Epidermal melanocyte (primary cell): ENCODE data around the gene PPM1K.
"Not testable (repeated sequence)": the region's sequence is repeated elsewhere in the genome, so short reads cannot be mapped to it uniquely, and the experiment has no call there.

ENCODE experiments used
- DNase-seq: peaks from one replicate; pipeline ENCODE4 v3.0.0; 2011; ENCODE audit warnings: low spot score; ENCODE audit not compliant: insufficient read length

Gene PPM1K

DNA sequence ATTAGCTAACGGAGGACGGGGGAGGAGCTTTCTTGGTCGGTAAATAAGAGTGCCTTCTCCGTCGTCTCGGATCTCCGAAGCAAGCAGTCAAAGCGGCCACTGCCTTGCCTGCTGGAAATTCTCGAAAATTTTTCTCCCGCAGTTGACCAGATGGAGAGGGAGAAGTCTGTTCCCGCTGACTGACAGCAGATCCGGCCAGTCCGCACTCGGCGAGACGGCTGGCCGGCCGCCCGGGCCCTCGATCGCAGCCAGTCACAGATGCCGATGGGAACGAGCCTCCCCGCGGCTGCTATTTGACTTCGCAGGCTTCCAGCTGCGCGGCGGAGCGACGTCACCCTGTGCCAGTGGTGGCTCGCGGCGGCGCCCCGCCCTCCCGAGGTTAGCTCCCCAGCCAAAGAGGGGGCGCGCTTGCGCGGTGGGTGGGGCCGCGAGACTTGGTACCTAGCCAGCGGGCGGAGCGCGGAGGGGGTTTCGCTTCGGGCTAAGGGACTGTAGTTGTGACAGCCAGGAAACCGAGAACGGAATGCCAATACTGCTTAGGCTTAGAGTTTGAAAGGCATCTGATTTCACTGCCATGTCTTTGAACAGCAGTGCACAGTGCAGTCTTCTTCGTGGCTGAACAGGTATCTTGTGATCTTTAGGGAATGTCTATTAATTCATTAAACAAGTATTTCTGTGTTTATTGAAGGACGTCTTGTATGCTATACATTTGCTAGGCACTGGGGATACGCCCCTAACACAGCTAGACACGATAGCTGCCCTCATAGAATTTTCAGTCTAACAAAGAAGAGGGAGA is at the start of gene PPM1K:
PPM1K (minus strand) TSS at position 123 of the 796 bp plus-strand sequence. CDS start 5,978 bp downstream, outside the sequence.
- DNase-seq = peak; percentile 75

DNA sequence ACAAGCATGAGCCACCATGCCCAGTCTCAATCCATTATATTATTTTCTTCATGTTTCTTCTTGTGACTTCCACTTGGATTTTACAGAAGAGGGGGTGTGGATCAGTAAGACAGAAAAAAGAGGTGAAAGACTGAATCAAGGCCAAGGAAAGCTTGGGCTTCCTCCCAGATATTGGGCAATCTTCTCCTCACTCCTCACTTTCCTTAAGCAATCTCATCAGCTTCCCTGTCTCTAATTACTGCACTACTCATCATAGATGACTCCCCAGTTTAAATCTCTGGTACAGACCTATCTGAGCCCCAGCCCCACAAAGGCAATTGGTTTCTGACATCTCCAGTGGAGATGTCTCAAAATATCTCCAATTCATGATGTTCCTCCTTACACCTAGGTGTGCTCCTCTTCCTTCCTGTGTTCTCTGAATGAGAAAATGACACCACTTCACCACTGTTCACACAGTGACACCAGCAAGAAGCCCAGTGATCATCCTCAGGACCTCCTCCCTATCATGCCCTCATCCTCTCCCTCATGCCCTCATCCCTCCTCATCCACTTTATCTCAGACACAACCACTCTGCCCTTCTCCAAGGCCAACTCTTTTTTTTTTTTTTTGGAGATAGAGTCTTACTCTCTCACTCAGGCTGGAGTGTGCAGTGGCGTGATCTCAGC is 49.5 kb upstream of the PPM1K start:
- no peak for DNase-seq

DNA sequence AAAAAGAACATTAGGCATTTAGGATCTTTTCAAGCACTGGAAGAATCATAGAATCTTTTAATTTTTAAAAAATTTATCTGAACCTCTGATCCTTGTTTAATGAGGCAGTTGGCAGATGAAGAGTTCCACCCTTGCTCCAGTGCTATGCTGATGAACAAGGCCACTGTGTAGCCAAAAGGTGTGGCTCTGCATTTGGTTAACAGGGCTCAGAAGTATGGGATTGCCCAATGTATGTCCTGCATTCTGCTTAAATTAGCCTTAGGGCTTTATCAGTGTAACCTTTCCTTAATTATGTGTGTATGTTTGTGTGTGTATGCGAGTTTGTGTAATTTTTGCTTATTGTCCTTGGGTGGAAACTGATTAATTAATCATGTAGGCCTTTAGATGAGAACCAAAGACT is 43.3 kb upstream of the PPM1K start:
- DNase-seq = no peak

DNA sequence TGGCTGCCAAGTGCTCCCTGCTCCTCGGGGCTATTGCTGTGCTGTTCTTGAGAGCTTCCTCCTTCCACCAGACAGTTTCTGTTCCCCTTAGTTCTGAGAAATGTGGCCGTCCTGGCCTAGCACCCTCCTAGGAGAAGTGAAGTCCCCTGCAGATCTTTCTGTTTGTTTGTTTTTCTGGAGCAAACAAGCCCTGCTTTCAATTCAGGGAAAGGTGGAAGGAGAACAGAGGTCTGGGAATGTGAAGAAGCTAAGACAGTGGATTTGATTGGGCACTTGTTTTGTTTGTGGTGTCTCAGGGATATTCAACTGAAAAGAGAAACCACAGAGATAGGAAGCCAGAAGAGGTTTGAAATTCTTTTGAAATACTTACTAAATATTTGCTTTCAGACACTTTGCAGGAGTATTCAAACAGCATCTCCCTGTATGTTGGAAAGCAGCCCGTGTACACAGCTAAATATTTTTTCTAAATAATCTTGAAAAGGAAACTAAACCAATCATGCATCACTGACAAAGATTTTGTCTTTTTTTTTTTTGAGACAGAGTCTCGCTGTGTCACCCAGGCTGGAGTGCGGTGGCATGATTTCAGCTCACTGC is 36.5 kb upstream of the PPM1K start:
- DNase-seq = peak; percentile 27

DNA sequence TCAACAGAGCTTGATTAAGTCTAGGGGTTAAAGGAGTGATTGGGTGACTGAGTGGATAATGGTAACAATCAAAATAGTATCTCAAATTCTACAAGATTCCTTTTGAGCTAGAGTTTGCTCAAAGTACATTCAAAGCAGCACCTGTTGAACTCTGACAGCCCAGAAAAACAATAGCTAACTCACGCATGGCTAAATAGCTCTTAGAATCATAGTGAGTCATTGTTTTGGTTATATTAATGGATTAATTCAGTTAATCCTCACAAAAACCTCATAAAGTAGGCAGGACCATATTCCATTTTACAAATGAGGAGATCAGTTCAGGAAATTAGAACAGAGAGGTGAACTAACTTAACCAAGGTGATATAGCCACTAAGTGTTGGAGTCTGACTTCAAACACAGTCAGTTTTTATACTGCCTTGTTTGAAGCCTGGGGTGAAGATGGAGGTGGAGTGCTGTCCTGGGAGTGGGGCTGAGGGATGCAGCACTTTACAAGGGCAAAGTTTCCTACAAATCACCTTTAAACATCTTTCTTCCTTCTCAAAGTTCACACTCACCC is 35.9 kb upstream of the PPM1K start:
- no peak for DNase-seq

DNA sequence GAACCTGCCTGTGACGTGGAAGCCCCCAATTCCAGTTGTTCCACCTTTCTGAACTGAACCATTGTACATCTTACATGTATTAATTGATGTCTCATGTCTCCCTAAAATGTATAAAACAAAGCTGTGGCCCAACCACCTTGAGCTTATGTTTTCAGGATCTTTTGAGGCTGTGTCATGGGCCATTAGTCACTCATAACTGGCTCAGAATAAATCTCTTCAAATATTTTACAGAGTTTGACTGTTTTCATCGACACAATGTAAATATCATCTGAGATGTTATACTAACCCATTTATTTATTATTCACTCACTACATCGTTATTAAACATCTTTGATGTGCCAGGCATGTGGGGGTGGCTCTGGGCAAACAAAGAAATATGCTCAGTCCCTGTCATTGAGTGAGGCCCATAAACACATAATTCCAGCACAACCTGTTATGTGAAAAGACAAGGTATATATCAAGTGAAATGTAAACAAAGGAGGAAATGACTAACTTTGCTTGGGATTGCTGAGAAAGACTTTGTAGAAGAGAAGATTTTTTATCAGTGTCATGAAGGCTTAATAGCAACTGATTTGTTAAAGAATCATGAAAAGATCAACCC is 34.5 kb upstream of the PPM1K start:
- no peak for DNase-seq

DNA sequence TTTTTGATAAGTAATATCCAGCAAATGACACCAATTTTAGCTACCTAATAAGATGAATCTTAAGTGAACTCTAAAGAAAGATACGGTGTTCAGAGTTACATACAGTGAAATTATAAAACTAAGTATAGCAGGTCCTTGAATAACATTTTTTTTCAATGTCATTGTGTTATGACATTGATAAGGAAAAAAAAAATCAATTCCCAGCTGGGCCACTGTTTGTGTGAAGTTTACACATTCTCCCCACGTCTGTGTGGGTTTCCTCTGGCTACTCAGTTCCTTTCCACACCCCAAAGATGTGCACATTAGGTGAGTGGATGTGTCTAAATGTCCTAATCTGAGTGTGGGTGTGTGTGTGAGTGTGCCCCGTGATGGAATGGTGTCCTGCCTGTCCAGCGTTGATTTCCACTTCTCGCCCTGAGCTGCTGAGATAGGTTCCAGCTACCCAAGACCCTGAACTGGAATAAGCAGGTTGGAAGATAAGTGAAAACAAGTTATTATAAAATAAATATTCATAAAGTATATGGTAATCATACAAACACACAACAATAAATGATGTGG is 31.2 kb upstream of the PPM1K start:
- DNase-seq = no peak

DNA sequence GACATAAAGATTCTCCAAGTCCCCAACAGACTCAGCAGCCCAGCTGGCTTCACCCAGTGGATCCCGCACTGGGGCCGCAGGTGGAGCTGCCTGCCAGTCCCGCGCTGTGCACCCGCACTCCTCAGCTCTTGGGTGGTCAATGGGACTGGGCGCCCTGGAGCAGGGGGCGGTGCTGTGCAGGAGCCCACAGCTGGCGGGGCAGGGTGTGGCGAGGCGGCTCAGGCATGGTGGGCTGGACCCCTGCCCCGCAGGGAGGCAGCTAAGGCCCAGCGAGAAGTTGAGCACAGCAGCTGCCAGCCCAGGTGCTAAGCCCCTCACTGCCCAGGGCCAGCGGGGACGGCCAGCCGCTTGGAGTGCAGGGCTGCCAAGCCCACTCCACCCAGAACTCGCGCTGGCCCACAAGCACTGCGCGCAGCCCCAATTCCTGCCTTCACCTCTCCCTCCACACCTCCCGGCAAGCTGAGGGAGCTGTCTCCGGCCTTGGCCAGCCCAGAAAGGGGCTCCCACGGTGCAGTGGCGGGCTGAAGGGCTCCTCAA is 28.8 kb upstream of the PPM1K start:
- DNase-seq = not testable (repeated sequence)

DNA sequence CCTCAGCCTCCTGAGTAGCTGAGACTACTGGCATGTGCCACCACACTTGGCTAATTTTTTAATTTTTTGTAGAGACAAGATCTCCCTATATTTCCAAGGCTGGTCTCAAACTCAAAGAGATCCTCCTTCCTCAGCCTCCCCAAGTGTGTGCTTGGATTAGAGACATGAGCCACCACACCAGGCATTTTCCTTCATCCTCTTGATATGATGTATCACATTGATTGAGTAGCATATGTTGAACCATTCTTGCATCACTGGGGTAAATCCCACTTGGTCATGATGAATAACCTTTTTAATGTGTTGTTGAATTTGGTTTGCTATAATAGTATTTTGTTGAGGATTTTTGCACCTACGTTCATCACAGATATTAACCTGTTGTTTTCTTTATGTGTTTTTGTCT is 24.2 kb upstream of the PPM1K start:
- DNase-seq = no peak

DNA sequence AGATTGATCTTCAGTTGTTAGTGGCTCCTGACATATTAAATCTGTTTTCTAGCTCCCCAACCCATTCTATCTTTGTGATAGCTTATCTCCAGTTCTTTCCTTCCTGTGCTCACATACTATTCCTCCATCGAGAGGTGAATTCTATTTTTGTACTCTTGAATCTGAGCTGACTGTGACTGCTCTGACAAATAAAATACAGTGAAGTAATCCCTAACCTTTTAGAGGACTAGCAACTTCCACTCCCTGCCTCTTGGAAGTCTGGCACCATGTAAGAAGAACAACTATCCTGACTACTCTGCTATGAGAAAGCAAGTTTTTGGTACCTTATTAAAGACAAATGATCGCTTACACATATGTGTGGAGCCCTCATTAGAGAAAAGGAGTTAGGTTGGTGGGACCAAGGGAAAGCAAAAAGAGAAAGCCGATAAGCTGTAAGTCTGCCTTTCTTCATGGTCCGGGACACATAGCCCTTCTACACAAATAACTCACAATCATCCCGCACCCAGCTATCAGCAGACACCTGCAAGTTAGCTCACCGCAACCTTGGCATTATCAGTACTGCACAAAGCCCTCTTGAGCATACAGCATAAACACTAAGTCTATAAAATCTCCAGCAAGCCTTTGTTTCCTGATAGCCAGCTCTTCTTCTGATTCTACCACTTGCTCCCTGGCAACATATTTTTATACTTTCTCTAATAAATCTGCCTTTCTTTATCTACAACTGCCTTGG is 13.5 kb upstream of the PPM1K start:
- DNase-seq = no peak

DNA sequence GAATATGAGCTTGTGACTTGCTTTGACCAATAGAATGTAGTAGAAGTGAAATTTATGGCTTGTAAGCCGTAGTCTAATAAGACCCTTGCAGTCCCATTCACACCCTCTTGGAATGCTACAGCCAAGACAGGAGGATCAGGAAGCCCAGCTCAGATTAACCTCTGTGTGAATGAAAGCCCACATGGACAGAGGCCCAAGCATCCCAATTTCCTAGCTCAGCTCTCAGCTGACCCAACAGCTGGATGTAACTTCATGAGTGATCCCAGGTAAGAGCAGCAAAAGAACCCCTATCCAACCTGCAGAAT is 12.8 kb upstream of the PPM1K start:
- no peak for DNase-seq

DNA sequence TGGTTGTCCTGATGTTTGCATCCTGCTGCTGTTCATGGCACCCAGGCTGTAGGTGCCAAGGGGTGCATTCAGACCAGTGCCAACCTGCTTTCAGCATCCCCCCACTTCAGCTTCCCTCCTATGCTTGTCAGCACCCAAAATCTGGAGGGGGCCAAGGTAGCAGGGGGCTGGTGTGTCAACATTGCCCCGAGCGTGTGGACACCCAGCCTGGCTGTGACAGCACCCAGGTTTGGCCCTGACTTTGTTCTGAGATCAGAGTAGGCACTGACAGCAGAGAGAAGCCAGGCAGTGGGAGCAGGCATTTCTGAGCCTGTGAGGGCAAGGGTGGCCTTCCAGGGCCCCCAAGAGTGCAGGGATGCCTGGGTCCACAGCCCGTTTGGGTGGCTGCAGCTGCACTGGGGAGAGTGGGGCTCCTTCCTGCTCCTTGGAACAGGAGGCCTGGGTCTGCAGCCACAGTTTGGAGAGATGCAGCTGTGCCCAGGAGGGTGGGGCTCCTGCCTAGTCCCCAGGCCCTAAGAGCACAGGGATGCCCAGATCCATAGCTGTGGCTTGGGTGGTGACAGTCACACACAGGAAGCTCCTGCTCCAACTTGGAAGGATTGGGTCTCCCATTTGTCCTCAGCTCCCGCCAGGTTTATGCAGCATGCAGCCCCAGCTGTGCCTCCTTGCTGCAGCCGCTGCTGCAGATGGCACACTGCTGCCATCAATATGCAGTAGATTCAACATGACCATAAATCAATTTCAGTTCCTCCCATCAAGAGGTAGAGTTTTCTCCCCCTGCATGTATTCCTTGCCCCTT is 12.3 kb upstream of the PPM1K start:
- DNase-seq = no peak

DNA sequence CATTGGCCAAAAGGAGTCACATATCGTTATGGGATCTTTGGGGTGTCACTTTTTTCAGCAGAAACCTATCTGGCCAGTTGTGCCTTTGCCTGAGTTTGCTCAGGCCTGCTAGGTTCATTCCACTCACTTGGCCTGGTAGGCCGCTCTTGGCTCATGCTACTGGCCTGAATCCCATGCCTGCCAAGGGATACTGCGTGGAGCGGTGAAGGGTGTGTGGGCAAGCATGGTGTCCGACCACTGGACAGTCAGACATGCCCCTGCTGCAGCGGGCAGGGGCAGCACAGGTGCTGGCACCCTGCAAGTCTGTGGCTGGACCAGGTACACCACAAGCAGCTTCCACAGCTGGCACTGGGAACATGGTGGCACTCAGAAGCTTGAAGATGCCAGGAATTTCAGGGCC is 11.3 kb upstream of the PPM1K start:
- no peak for DNase-seq

DNA sequence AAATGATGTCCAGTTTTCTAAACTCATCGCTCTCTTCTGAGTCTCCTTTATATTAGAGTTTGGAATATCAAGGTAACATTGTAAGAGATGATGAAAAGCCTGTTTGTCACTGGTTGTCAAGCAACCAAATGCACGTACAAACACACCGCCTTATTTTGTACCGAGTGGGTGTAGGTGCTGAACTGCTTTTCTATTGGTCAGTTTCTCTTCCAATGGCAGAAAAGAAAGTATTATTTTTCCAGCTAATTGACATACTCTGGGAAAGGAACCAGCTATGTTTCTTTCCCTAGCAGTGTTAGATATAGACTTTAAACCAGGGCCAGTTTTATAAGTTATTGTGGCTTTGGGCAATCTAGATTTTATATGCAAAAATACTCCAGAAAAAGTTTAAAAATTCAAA is 6.6 kb upstream of the PPM1K start:
- DNase-seq = no peak

DNA sequence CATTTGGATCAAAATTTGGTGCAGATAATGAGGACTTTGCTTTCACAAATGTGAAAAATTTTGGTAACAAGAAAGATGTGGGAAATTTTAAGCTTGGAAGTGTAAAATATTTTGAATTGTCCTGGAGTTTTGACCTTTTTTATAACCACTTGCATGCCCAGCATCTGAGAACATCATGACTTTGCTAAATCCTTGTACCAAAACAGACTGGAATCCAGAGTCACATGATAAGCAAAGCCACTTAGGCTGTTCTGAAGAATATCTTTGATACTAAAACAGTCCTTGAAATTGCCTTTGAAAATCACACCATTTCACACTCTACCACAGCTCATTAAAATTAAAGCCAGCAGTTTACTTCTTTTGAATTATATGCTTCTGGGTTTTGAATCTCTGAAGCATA is 2.5 kb upstream of the PPM1K start:
- no peak for DNase-seq

DNA sequence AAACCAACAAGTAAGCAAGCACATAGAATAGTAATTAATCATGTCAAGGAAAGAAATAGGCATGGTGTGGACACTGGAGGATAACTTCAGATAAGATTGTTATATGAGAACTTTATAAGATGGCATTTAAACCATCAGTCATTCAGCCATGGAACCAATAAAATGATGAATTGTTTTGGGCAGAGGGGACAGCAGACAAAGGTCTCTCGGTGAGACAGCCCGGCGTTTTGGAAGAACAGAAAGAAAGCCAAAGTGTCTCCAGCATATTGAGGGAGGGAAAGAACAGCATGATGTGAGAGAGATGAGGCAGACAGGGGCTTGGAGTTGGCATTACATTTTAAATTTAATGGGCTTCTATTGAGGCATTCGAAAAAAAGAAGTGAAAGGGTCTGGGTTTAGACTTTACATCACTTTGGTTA is 883 bp upstream of the PPM1K start:
- no peak for DNase-seq

DNA sequence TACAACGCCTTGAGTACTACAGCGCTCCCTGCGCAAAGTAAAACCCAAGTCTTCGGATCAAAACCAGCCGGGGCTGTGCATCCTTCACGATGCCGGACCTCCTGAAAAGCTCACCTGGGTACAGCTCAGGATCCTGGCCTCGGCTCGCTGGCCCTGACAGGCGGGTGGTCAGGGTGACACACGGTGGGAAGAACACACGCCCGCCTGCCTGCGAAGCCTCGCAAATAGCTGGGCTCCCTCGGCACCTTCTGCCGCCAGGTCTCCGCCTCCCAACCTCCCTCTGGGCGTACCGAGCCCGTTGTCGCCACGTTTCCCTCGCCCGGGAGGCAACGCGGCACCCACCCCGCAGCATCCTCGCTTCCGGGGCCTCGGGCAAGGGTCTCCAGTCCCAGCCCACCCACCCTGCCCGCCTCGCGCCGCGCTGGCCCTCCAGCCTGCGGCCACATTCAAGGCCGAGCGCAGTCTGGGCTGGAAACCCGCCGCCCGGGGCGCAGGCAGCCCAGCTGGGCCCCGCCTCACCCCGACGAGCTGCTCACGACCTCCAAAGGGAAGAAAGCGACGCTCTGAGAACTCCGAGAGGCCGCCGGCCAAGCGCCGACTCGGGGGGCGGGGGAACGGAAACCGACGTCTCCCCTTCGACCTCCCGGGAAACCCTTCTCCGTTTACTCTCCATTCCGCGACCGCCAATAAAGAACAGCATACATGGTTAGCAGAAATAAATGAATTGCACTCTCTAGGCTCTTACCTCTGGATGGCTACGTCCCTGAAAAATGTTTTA is 511 bp downstream of the PPM1K start:
- DNase-seq = no peak

DNA sequence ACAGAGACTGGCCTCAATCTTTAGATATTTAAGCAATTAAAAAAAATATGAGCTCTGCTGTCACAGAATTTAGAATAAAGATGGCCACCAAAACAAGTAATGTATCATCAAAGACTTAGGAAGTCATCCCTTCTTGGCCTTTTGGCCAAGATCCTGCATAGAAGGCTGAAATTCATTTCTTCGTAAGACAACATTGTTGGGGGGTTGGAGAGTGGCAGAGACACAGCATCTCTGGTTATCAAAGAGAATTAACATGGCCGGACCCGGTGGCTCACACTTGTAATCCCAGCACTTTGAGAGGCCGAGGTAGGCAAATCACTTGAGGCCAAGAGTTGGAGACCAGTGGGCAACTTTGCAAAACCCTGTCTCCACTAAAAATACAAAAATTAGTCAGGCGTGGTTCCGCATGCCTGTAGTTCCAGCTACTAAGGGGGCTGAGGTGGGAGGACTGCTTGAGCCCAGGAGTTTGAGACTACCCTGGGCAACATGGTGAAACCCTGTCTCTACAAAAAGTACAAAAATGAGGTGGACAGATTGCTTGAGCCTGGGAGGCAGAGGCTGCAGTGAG is 4.0 kb downstream of the PPM1K start:
- no peak for DNase-seq

DNA sequence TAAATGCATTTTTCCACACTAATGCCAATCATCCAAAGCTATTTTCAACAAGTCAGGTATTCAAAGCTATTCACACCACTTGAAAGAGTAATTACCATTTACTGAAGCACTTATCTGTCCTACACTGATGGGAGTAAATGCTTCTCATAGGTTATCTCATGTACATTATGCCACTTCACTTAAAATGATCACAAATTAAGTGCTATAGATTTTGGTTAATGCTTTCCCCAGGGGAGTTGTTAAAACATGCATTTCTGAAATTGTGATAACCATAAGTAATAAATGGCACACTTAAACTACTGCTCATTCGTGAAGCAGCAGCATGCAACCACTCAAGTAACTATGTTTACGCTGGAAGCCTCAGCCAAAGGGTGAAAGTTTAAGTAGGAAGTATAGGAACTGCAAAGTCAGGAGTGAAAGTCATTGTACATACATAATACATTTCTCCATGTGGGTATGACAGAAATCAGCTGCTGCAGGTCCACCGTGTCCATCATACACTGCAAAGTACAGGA is 6.6 kb downstream of the PPM1K start:
- DNase-seq = no peak
